ENCODE data around the gene NUS1. TPM values are rescaled to one million over a fixed set of nuclear protein-coding genes. Genes with fewer than 3 reads are reported as not detected.
"Not testable (repeated sequence)": the region's sequence is repeated elsewhere in the genome, so short reads cannot be mapped to it uniquely, and the experiment has no call there.

Gene NUS1
- total RNA-seq (10 to 100 TPM; 22.2 to 31.4 (median 25.1) TPM), polyA plus RNA-seq (10 to 100 TPM; 13.2 to 23.8 (median 15.6) TPM)

DNA sequence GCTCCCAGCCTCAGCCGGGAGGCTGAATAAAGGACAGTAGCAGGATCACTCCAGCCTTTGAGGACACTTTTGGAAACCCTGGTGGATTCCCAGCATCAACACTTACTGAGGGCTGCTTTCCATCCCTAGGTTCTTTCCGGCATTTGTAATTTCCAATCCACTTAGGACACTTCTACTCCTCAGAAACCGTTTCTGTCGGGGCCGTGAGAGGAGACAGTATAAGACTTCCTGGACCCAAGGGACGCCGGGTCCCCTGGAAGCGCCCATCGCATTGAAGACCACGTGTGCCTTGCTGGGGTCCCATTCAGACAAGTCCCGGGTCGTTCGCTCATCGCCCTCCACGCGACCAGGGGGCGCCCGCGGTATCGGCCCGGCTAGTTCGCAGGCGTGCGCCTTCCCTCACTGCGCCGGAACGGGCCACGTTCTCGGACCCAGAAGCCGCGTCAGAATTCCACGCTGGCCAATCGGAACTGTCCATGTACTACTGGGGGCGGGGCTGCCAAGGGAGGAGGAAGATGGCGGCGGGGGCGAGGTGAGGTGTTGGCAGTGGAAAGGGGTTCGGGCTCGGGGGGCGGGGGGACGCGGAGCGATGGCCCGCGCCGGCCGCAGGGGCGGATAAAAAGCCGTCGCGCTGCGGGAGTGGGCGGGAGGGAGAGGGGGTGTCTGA is at the start of gene NUS1:
Gene NUS1 (plus strand): TSS at position 479 of the 667 bp plus-strand sequence. CDS start 202 bp downstream, outside the sequence.
- 0 to 1% methylated on average over 53 of the region's 53 CpGs for WGBS, 2 donors
- Histone ChIP-seq H3K4me3 (peak within 1 kb of the TSS; percentile 60 to 71 (median 70)), H3K27ac (peak within 1 kb of the TSS; percentile 76 to 84 (median 80)), H3K36me3 (no peaks in the 10 kb centered on the region), H3K9me3 (no peaks in the 10 kb centered on the region), H3K4me1 (peaks cover 0 to 43% (median 30%) of the 10 kb centered on the region in 4 donors), H3K27me3 (no peaks in the 10 kb centered on the region)
- DNase-seq: peak; percentile 98
- TF ChIP-seq, protein P1, sequence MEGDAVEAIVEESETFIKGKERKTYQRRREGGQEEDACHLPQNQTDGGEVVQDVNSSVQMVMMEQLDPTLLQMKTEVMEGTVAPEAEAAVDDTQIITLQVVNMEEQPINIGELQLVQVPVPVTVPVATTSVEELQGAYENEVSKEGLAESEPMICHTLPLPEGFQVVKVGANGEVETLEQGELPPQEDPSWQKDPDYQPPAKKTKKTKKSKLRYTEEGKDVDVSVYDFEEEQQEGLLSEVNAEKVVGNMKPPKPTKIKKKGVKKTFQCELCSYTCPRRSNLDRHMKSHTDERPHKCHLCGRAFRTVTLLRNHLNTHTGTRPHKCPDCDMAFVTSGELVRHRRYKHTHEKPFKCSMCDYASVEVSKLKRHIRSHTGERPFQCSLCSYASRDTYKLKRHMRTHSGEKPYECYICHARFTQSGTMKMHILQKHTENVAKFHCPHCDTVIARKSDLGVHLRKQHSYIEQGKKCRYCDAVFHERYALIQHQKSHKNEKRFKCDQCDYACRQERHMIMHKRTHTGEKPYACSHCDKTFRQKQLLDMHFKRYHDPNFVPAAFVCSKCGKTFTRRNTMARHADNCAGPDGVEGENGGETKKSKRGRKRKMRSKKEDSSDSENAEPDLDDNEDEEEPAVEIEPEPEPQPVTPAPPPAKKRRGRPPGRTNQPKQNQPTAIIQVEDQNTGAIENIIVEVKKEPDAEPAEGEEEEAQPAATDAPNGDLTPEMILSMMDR (IDR thresholded peaks at IDR 0.05): peak; percentile 45 to 71 (median 52)
- TF ChIP-seq EP300 (IDR thresholded peaks at IDR 0.05): no peak
- TF ChIP-seq POLR2A (IDR thresholded peaks at IDR 0.05): peak in 1 of 2 donors; percentile 24
- peak; percentile 54 to 85 (median 81) for TF ChIP-seq POLR2AphosphoS5 (IDR thresholded peaks at IDR 0.05)
- intact Hi-C loops (cut with DNase I): loop anchor here (2.0 to 10.0 kb wide), 2 partner anchors 72 to 1220 kb away; partner anchors contain the start of genes ASF1A and GOPC

DNA sequence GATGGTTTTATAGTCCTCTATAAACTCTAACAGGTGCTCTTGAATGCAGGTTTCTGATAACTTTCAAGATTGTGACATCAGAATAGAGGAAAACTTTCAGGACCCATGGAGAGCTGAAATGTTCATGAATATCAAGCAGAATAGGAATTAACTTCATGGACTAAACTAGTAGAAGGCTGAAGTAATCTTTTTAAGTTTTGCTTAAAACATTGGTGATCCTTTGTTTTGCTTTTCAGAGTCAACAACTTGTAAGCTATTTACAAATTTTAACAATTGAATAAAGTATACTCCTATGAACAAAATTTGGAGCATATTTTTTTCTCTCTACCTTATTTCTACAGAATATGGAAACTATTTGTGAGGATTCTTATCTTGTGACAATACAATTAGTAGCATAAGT is 47.7 kb upstream of the NUS1 start:
- intact Hi-C loops (cut with DNase I): no loop called here

DNA sequence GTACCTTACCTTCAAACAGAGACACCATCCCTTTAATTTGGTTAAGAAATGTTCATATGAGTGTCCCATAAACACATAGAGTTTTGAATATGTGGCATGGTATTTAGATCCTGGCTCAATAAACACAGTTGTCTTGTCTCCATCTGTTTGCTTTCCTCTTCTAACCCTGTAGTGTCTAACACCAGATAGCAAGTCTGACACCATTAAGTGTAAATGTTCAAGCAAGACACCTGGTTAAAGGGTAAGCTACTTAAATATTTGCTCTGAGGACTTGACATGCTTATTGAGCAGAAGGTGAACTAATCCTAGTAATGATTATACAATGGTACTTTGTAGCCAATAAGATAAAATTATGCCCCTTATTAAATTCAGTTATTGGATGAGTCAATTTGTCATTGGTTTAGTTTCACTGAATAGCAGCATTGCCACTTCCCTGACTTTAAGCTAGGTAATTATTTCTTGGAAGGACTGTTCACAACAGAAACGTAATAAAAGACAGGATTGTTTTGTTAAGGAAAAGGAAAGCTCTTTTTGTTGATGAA is 46.1 kb upstream of the NUS1 start:
- no peak for DNase-seq
- Histone ChIP-seq H3K9me3 (no peaks in the 10 kb centered on the region), H3K4me1 (no peaks in the 10 kb centered on the region), H3K27ac (no peak overlapping the region), H3K4me3 (no peak overlapping the region), H3K27me3 (no peaks in the 10 kb centered on the region), H3K36me3 (no peaks in the 10 kb centered on the region)
- intact Hi-C loops (cut with DNase I): no loop called here
- no peak for TF ChIP-seq EP300 (IDR thresholded peaks at IDR 0.05)
- no peak for TF ChIP-seq POLR2AphosphoS5 (IDR thresholded peaks at IDR 0.05)
- TF ChIP-seq, protein P1 (IDR thresholded peaks at IDR 0.05): no peak
- no peak for TF ChIP-seq POLR2A (IDR thresholded peaks at IDR 0.05)
- 41 to 54% methylated on average over 1 of the region's 1 CpG for WGBS, 2 donors

More for the DNA sequence above, 47.7 kb upstream of the NUS1 start:
- Histone ChIP-seq H3K9me3 (no peaks in the 10 kb centered on the region), H3K36me3 (no peaks in the 10 kb centered on the region), H3K27me3 (no peaks in the 10 kb centered on the region), H3K4me3 (no peak overlapping the region), H3K4me1 (no peaks in the 10 kb centered on the region), H3K27ac (no peak overlapping the region)
- no peak for DNase-seq
- TF ChIP-seq EP300 (IDR thresholded peaks at IDR 0.05): no peak

DNA sequence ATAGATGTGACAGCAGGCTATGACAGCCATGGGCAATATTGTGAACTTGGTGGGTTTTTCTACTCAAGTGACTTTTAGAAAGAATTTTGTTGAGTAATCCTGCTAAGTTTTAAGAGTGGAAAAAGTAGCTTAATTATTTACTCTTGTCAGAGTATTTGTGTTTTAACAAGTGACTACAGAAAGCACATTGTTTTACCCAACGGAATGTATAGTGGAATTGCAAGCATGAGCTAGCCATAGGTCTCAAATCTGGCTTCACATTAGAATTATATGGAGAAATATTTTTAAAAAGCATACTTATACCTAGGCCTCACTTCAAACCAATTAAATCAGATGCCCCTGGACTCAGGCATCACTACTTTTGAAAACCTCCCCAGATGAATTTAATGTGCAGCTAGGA is 37.5 kb upstream of the NUS1 start:
- no peaks in the 10 kb centered on the region for H3K27me3 ChIP-seq
- no peaks in the 10 kb centered on the region for H3K36me3 ChIP-seq
- no peak for DNase-seq
- 75 to 78% methylated on average over 1 of the region's 1 CpG for WGBS, 2 donors
- no peaks in the 10 kb centered on the region for H3K4me1 ChIP-seq
- H3K4me3 ChIP-seq: no peak overlapping the region
- H3K9me3 ChIP-seq: no peaks in the 10 kb centered on the region
- no peak overlapping the region for H3K27ac ChIP-seq
- intact Hi-C loops (cut with DNase I): no loop called here
- TF ChIP-seq EP300 (IDR thresholded peaks at IDR 0.05) (no peak), POLR2A (IDR thresholded peaks at IDR 0.05) (no peak), POLR2AphosphoS5 (IDR thresholded peaks at IDR 0.05) (no peak)
- TF ChIP-seq, protein P1 (IDR thresholded peaks at IDR 0.05): no peak

DNA sequence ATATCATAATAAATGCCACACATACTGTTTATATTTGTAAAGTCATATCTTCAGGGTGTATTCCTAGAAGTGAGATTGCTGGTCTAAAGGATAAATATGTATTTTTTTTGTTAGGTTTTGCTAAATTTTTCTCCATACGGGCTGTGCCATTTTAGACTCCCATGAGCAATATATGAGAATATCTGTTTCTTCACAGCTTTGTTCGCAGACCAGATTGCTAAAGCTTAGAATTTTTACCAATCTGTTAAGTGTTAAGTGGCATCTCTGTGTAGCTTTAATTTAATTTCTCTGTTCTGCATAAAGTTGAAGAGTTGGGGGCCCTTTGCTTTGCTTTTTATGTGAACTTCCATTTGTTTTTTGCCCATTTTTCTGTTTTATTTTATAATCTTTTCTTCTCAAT is 32.3 kb upstream of the NUS1 start:
- Histone ChIP-seq H3K36me3 (no peaks in the 10 kb centered on the region), H3K27ac (no peak overlapping the region), H3K4me1 (no peaks in the 10 kb centered on the region), H3K27me3 (no peaks in the 10 kb centered on the region), H3K4me3 (no peak overlapping the region), H3K9me3 (no peaks in the 10 kb centered on the region)
- no peak for DNase-seq
- intact Hi-C loops (cut with DNase I): no loop called here
- 93 to 94% methylated on average over 2 of the region's 2 CpGs for WGBS, 2 donors
- no peak for TF ChIP-seq POLR2A (IDR thresholded peaks at IDR 0.05)
- TF ChIP-seq EP300 (IDR thresholded peaks at IDR 0.05): no peak
- no peak for TF ChIP-seq POLR2AphosphoS5 (IDR thresholded peaks at IDR 0.05)
- TF ChIP-seq, protein P1 (IDR thresholded peaks at IDR 0.05): no peak

DNA sequence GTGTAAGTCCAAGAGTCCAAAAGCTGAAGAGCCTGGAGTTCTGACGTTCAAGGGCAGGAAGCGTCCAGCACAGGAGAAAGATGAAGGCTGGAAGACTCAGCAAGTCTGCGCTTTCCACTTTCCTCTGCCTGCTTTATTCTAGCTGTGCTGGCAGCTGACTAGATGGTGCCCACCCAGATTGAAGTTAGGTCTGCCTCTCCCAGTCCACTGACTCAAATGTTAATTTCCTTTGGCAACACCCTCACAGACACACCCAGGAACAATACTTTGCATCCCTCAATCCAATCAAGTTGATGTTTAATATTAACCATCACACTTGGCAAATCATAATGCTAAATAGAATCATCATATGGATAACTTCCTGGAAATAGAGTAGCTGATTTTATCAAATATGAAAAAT is 23.3 kb upstream of the NUS1 start:
- DNase-seq; H3K27ac ChIP-seq; H3K9me3 ChIP-seq; H3K36me3 ChIP-seq; intact Hi-C loops (cut with DNase I); H3K4me1 ChIP-seq; H3K27me3 ChIP-seq; H3K4me3 ChIP-seq: not testable (repeated sequence)
- 75 to 79% methylated on average over 3 of the region's 3 CpGs for WGBS, 2 donors

Measured in sigmoid colon (tissue), 7 donors.